Panc1 (cell line): ENCODE results near the gene SART3.

Source experiments
- POLR2AphosphoS5 ChIP-seq: IDR thresholded peaks from 2 replicates; pipeline ENCODE4 v1.6.1; 2012; ENCODE audit warnings: mild to moderate bottlenecking, low read depth, low read length, moderate library complexity
- TCF7L2 ChIP-seq: IDR thresholded peaks from 2 replicates; pipeline ENCODE4 v1.6.1; 2011; ENCODE audit warnings: mild to moderate bottlenecking, low read depth, low read length, inconsistent platforms
- TF ChIP-seq, protein P1 (sequence below): fragments of 450-650 bp; IDR thresholded peaks from 2 replicates; pipeline ENCODE4 v1.5.1; 2017; ENCODE audit warnings: mild to moderate bottlenecking

GRCh38 chr12:108589840-108590229 lies 28.9 kb upstream of the SART3 start:
- TF ChIP-seq, protein P1, sequence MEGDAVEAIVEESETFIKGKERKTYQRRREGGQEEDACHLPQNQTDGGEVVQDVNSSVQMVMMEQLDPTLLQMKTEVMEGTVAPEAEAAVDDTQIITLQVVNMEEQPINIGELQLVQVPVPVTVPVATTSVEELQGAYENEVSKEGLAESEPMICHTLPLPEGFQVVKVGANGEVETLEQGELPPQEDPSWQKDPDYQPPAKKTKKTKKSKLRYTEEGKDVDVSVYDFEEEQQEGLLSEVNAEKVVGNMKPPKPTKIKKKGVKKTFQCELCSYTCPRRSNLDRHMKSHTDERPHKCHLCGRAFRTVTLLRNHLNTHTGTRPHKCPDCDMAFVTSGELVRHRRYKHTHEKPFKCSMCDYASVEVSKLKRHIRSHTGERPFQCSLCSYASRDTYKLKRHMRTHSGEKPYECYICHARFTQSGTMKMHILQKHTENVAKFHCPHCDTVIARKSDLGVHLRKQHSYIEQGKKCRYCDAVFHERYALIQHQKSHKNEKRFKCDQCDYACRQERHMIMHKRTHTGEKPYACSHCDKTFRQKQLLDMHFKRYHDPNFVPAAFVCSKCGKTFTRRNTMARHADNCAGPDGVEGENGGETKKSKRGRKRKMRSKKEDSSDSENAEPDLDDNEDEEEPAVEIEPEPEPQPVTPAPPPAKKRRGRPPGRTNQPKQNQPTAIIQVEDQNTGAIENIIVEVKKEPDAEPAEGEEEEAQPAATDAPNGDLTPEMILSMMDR: no peak
- no peak for TF ChIP-seq POLR2AphosphoS5
- TF ChIP-seq TCF7L2: no peak
